Heart right ventricle (tissue), 16 donors: ENCODE measurements around the gene GRK5. TPM values are rescaled to one million over a fixed set of nuclear protein-coding genes. Genes with fewer than 3 reads are reported as not detected.
"Not testable (repeated sequence)": the region's sequence is repeated elsewhere in the genome, so short reads cannot be mapped to it uniquely, and the experiment has no call there.

ENCODE experiments used
- ATAC-seq, 8 donors: fragments of 200-7000 bp; cut with Tn5 transposase; one replicate each; pipeline ENCODE4 v1.9.1; 2020; ENCODE audit warnings: mild to moderate bottlenecking in 8 of 8, moderate library complexity in 8 of 8, moderate number of reproducible peaks in 1 of 8
- DNase-seq, 2 donors: peaks; one replicate each; pipeline ENCODE4 v3.0.0-alpha.2; 2020
- H3K27ac ChIP-seq, 10 donors: fragments of 200-600 bp; sonication (generic) in 2 of 10; one replicate each; pipeline versions ENCODE4 v1.5.0 to v1.8.0; 2020 to 2022; ENCODE audit warnings: mild to moderate bottlenecking in 3 of 10
- H3K27me3 ChIP-seq, 7 donors: fragments of 200-600 bp; one replicate each; pipeline ENCODE4 v1.8.0; 2021 to 2022; ENCODE audit warnings: mild to moderate bottlenecking in 2 of 7
- H3K36me3 ChIP-seq, 9 donors: fragments of 200-600 bp; sonication (generic) in 1 of 9; one replicate each; pipeline versions ENCODE4 v1.5.0 to v1.8.0; 2020 to 2022; ENCODE audit warnings: mild to moderate bottlenecking in 2 of 9
- H3K4me1 ChIP-seq, 9 donors: fragments of 200-600 bp; sonication (generic) in 1 of 9; one replicate each; pipeline versions ENCODE4 v1.5.0 to v1.8.0; 2020 to 2022; ENCODE audit warnings: mild to moderate bottlenecking in 4 of 9
- H3K4me3 ChIP-seq, 10 donors: fragments of 200-600 bp; sonication (generic) in 2 of 10; one replicate each; pipeline versions ENCODE4 v1.5.0 to v1.8.0; 2020 to 2022; ENCODE audit warnings: mild to moderate bottlenecking in 7 of 10, moderate library complexity in 2 of 10
- H3K9me3 ChIP-seq, 11 donors: fragments of 200-600 bp in 10 of 11; sonication (generic) in 2 of 11; one replicate each; pipeline versions ENCODE4 v1.5.0 to v1.8.0; 2013 to 2022; ENCODE audit warnings: mild to moderate bottlenecking in 2 of 11, control low read depth in 1 of 11, moderate library complexity in 1 of 11
- WGBS, 2 donors: extraction: QIAGEN DNeasy Blood & Tissue Kit; methylation state at CpG; one replicate each; pipeline ENCODE4 v1.1.7; 2013; ENCODE audit warnings: inconsistent platforms in 1 of 2; 5-methylcytosine and 5-hydroxymethylcytosine counted together
- intact Hi-C, 10 donors: fragments of 100-400 bp; cut with DNase I; formaldehyde crosslinking; loops; one replicate each; pipeline versions ENCODE4 v1.11.1 to v1.14.2; 2022
- polyA plus RNA-seq, 2 donors: library from polyadenylated mRNA; stranded (reverse); fragments of 200-250 nt; gene quantifications; one replicate each; pipeline ENCODE4 v1.2.3, GENCODE V29; 2013
- total RNA-seq, 10 donors: library from RNA; stranded (reverse); fragmentation: NEBNext Ultra II Directional in 3 of 10; extraction: Animal tissue kit (Norgen Biotek cat#: 25700) in 3 of 10; gene quantifications; one replicate each; pipeline versions ENCODE4 v1.2.1 to v1.2.4, GENCODE V29; 2021 to 2023
- TF ChIP-seq, protein P1 (sequence below), 9 donors: fragments of 200-600 bp; sonication (generic) in 2 of 9; IDR thresholded peaks; one replicate each; pipeline versions ENCODE4 v1.5.0 to v1.8.0; 2021 to 2022; ENCODE audit warnings: antibody characterized with exemption in 9 of 9, mild to moderate bottlenecking in 5 of 9, moderate library complexity in 1 of 9
- donor health status: Arrhythmogenic right ventricular cardiomyopathy.
- donor health status: ischemic (EF 13 %, LVEDD 7.1; RV severe dilation, severe dysfunction).
- donor health status: healthy with polysubstance abuse.
- donor health status: DM: no; HTN: yes; CAD: no.
- donor health status: DM: no; HTN: no; CAD: no.
- donor health status: ischemic (EF 25% LVEDD 6.9; RV normal size, moderate dysfunction).
- donor health status: ischemic (EF 25% LVEDD 5.7; RV mildly dilated, moderate dysfunction).
- donor health status: healthy.
- donor health status: DM: yes; HTN: yes; CAD: no.
- donor health status: Ischemic cardiomyopathy.
- donor health status: ischemic (EF 35%, LVEDD 5.7; RV mildly dilated, moderate dysfunction).
- donor health status: nonischemic (EF 11% LVEDD 7.7; RV severe dilation, severe dysfunction).
- donor health status: DM: yes; HTN: yes; CAD: no.
- donor health status: PGD.
- donor health status: ischemic (EF 29% LVEDD 5.4; RV normal size, mild dysfunction).
- donor health status: nonischemic (EF 23%, LVEDD 6.1; RV moderate dilation, normal function).

GRK5 gene
- total and polyA plus RNA-seq, 12 donors, result 11.8 to 80.5 (median 26.6) TPM

DNA sequence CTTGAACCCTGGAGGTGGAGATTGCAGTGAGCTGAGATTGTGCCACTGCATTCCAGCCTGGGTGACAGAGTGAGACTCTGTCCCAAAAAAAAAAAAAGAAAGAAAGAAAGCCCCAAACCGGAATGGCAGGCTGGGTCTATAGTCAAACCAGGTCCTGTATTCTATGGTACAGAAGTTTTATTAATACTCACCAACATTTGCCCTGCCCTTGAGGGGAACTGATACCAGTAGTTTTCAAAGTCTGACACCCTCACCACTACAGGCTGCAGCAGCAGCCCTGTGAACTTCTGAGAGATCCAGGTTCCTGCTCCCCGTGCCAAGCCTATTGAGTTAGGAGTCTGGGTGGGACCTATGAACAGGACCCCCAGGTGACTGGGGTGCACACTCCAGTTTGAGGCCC lies 254.6 kb downstream of the GRK5 start:
- Histone ChIP-seq H3K9me3 (peaks cover 0 to 6% (median 0%) of the 10 kb centered on the region in 11 donors), H3K36me3 (peaks cover 0 to 20% (median 0%) of the 10 kb centered on the region in 9 donors), H3K4me1 (peaks cover 0 to 7% (median 0%) of the 10 kb centered on the region in 9 donors), H3K27ac (no peak overlapping the region), H3K4me3 (no peak overlapping the region), H3K27me3 (peaks cover 0 to 6% (median 0%) of the 10 kb centered on the region in 7 donors)
- DNase-seq (no peak), ATAC-seq (no peak)
- TF ChIP-seq, protein P1, sequence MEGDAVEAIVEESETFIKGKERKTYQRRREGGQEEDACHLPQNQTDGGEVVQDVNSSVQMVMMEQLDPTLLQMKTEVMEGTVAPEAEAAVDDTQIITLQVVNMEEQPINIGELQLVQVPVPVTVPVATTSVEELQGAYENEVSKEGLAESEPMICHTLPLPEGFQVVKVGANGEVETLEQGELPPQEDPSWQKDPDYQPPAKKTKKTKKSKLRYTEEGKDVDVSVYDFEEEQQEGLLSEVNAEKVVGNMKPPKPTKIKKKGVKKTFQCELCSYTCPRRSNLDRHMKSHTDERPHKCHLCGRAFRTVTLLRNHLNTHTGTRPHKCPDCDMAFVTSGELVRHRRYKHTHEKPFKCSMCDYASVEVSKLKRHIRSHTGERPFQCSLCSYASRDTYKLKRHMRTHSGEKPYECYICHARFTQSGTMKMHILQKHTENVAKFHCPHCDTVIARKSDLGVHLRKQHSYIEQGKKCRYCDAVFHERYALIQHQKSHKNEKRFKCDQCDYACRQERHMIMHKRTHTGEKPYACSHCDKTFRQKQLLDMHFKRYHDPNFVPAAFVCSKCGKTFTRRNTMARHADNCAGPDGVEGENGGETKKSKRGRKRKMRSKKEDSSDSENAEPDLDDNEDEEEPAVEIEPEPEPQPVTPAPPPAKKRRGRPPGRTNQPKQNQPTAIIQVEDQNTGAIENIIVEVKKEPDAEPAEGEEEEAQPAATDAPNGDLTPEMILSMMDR (IDR thresholded peaks at IDR 0.05), result no peak
- WGBS, 2 donors, result 75 to 91% methylated on average over 2 of the region's 2 CpGs
- intact Hi-C loops, result no loop called here

GRCh38 chr10:119462773-119463172 lies 255.4 kb downstream of the GRK5 start:
- 83 to 90% methylated on average over 4 of the region's 4 CpGs for WGBS, 2 donors
- DNase-seq, result no peak
- Histone ChIP-seq H3K9me3 (peaks cover 0 to 6% (median 0%) of the 10 kb centered on the region in 11 donors), H3K27ac (no peak overlapping the region), H3K36me3 (peaks cover 0 to 12% (median 0%) of the 10 kb centered on the region in 9 donors), H3K4me1 (peaks cover 0 to 7% (median 0%) of the 10 kb centered on the region in 9 donors), H3K27me3 (peaks cover 0 to 6% (median 0%) of the 10 kb centered on the region in 7 donors), H3K4me3 (no peak overlapping the region)
- no peak for ATAC-seq
- TF ChIP-seq, protein P1 (IDR thresholded peaks at IDR 0.05), result no peak
- intact Hi-C loops, result no loop called here

- WGBS, 2 donors, result 81 to 84% methylated on average over 2 of the region's 2 CpGs
- H3K36me3 ChIP-seq, H3K9me3 ChIP-seq, intact Hi-C loops, ATAC-seq, H3K27ac ChIP-seq, H3K27me3 ChIP-seq, H3K4me3 ChIP-seq, H3K4me1 ChIP-seq, DNase-seq: not testable (repeated sequence)
Observed at GRCh38 chr10:119463195-119463594, 255.8 kb downstream of the GRK5 start.

DNA sequence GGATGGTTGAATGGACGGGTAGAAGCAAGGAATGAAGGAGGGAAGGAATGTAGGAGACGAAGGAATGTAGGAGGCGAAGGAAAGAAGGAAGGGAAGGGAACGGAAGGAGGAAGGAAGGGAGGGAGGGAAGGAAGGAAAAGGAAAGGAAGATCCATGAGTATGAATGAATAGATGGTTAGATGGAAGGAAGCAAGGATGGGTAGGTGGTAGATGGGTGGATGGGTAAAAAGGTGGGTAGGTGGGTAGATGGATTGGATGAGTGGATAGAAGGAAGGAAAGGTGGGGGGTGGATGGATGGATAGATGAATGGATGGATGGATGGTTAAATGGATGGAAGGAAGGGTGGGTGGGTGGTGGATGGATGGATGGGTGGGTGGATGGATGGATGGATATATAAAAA lies 257.7 kb downstream of the GRK5 start:
- H3K4me1 ChIP-seq, result peaks cover 0 to 7% (median 0%) of the 10 kb centered on the region in 9 donors
- H3K4me3 ChIP-seq, result no peak overlapping the region
- H3K36me3 ChIP-seq, result no peaks in the 10 kb centered on the region
- ATAC-seq (no peak), DNase-seq (no peak)
- intact Hi-C loops, result no loop called here
- peaks cover 0 to 6% (median 0%) of the 10 kb centered on the region in 7 donors for H3K27me3 ChIP-seq
- H3K27ac ChIP-seq, result no peak overlapping the region
- TF ChIP-seq, protein P1 (IDR thresholded peaks at IDR 0.05), result no peak
- H3K9me3 ChIP-seq, result peaks cover 0 to 13% (median 0%) of the 10 kb centered on the region in 11 donors
- 78 to 85% methylated on average over 4 of the region's 4 CpGs for WGBS, 2 donors

DNA sequence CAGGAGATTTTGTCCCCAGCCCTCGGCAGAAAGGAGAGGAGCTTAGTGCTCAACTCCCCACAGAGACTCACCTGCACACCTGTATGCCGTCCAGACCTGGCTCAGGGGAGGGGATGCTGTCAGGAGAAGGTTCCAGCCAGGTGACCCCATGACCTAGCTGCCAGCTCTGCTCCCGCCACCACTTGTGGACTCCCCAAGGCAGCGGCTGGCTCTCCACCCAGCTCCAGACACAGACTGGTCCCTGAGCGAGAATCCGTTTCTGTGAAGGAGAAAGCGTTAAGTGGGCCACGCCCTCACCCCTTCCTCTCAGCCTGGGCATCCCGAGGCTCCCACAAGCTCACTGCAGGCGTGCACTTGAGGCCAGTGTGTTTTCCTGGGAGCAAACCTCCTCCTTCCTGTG lies 258.7 kb downstream of the GRK5 start:
- peaks cover 0 to 7% (median 0%) of the 10 kb centered on the region in 9 donors for H3K4me1 ChIP-seq
- peaks cover 0 to 13% (median 0%) of the 10 kb centered on the region in 11 donors for H3K9me3 ChIP-seq
- 62 to 66% methylated on average over 10 of the region's 10 CpGs for WGBS, 2 donors
- H3K4me3 ChIP-seq, result no peak overlapping the region
- no peak overlapping the region for H3K27ac ChIP-seq
- no peaks in the 10 kb centered on the region for H3K36me3 ChIP-seq
- TF ChIP-seq, protein P1 (IDR thresholded peaks at IDR 0.05), result no peak
- no peak for DNase-seq
- intact Hi-C loops, result no loop called here
- peaks cover 0 to 6% (median 0%) of the 10 kb centered on the region in 7 donors for H3K27me3 ChIP-seq
- no peak for ATAC-seq
